ENCODE data around the gene RUFY4.
"Not testable (repeated sequence)": the region's sequence is repeated elsewhere in the genome, so short reads cannot be mapped to it uniquely, and the experiment has no call there.

RUFY4 gene

GRCh38 chr2:218031261-218031660, 37.8 kb upstream of the RUFY4 start:
- DNase-seq (ENCODE audit: low spot score) = no peak

DNA sequence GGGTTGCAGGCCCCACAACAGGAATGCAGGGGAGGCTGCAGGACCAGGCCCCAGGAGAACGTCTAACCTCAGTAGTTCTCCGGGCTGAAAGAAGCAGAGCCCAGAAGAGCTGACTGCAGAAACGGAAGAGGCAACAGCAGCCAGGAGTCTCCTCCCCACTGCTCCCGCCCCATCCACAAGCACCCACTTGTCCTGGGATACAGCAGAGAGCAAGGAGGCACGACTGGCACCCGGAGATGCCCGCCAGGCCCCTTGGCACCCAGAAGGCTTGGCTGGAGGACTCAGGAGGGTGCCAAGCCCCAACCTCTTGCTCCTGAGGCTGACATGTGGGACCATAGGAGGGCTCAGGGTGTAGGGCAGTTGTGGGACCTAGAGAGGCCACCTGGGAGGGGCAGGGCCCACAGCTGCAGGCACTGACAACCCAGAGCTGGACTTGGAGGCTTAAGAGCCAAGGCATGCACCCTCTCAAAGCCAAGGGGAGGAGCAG, 37.2 kb upstream of the RUFY4 start:
- no peak for DNase-seq (ENCODE audit: low spot score)

- DNase-seq (ENCODE audit: low spot score) = no peak
These were observed 36.5 kb upstream of the RUFY4 start for GRCh38 chr2:218032336-218033171.

GRCh38 chr2:218033208-218033589, 35.9 kb upstream of the RUFY4 start:
- no peak for DNase-seq (ENCODE audit: low spot score)

- no peak for DNase-seq (ENCODE audit: low spot score)
These were observed 35.2 kb upstream of the RUFY4 start for GRCh38 chr2:218033590-218034496.

GRCh38 chr2:218034497-218035213, 34.4 kb upstream of the RUFY4 start:
- DNase-seq (ENCODE audit: low spot score) = peak; percentile 77

- no peak for DNase-seq (ENCODE audit: low spot score)
These were observed 33.5 kb upstream of the RUFY4 start for GRCh38 chr2:218035463-218036100.

DNA sequence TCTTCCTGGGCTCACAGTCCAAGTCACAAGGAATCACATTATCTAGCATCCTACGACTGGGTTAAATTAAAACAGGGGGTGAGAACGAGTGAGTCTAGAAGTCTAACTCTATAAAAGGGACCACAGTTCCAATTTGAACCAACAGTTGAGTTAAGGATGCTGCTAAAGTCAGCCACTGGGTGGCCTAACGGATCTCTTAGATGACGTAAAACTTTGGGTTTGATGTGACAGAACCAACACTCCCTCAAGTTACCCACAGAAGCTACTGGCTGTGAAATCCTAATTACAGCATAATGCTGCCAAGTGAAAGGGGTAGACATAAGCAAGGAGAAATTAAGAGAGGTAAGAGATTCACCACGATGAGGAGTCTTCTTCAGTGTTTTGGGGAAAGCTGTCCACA, 32.7 kb upstream of the RUFY4 start:
- no peak for DNase-seq (ENCODE audit: low spot score)

- DNase-seq (ENCODE audit: low spot score) = no peak
These were observed 29.9 kb upstream of the RUFY4 start for GRCh38 chr2:218039171-218039570.

DNA sequence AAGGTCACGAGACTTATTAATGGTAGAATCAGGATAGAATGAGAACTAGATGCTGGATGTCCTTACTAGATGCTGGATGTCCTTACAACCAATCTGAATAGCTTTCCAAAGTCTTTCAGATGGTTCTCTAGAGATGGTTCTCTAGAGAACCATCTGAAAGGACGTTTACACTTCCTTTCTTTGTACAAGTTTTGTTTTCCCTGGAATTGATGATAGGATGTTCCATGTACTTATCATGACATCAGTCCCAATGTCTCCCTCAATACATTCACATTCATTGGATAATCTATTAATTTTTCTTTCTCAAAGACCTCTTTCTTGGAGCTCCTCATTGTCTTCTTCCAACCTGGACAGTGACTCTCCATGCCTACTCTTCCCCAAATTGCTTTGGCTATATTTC, 28.2 kb upstream of the RUFY4 start:
- no peak for DNase-seq (ENCODE audit: low spot score)

DNA sequence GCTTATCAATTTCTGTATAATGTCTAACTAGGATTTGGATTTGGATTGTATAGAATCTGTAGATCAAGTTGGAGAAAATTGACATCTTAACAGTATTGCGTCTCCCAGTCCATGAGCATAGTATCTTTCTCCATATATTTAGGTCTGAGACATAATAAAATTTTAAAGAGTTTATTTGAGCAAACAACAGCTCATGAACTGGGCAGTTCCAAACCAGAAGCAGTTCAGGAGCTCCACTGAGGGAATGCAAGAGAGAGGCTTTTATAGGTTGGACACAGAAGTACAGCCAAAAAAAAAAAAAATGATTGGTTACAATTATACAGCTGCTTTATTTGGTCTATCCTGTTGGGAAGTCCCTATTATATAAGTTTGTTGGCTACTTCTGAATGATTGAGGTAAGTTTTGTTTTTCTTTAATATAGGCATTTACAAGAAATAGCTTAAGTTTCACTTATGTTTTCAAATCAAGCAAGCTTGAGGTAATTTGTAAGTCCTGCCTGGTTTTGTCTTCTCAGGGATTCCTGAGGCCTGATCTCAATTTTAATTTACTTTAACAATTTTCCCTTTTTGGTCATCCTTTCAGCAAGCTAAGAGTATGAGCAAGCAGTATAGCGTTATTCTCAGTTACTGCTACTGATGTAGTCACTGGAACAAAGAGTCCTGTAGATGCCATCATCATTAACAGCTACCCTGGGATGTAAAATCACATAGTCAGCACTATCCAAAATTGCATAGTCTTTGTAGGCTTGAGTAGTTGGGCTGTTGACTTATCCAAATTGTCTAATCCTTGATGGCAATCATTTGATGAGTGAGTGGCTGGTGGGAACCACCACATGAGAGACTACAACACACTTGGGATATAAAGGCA, 27.5 kb upstream of the RUFY4 start:
- no peak for DNase-seq (ENCODE audit: low spot score)

- DNase-seq (ENCODE audit: low spot score) = no peak
These were observed 26.0 kb upstream of the RUFY4 start for GRCh38 chr2:218043100-218043499.

- DNase-seq (ENCODE audit: low spot score) = no peak
These were observed 25.3 kb upstream of the RUFY4 start for GRCh38 chr2:218043701-218044109.

GRCh38 chr2:218044599-218044998, 24.5 kb upstream of the RUFY4 start:
- DNase-seq (ENCODE audit: low spot score) = not testable (repeated sequence)

- no peak for DNase-seq (ENCODE audit: low spot score)
These were observed 22.8 kb upstream of the RUFY4 start for GRCh38 chr2:218046238-218046637.

DNA sequence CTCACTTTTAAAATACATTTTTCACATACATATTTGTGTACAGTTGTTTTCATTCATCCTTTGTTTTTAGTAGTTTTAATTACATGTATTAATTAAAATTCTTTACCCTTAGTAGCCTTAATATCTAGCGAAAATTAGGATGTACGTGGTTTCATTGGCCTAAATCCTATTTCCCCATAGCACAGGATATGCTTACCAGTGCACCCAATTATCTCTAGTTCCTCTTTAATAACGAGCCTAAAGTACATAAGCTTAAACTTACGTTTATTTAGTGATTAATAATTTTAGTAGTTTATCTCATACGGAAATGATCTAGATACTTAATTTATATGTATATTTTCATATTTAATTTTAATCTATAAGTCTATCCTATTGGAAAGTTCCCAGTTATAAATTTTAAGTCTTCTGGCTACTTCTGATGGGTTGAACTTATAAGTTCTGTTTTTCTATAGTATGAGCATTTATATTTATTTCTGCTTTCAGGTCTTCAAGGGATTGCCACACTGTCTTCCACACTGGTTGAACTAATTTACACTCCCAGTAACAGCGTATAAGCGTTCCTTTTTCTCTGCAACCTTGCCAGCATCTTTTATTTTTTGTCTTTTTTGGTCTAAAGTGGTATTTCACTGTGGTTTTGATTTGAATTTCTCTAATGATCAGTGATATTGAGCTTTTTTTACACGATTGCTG, 21.4 kb upstream of the RUFY4 start:
- DNase-seq (ENCODE audit: low spot score) = no peak

DNA sequence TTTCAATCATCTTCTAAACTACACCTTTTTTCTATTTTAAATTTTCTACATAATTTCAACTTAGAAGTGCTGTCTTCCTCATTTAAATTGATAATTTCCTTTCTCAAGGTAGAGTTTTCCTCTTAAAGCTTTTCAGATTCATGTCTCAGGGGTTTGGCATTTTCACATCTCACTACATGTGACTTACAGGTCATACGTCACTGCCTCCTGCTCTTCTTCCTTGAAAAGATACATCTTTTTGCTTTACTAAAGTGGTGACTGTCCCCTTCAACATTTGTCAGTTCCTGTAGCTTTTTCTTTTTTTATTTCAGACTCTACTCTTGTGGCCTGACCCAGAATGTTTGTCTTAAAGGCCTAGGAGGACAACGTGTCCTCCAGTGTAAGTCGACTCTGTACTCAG, 17.1 kb upstream of the RUFY4 start:
- no peak for DNase-seq (ENCODE audit: low spot score)

DNA sequence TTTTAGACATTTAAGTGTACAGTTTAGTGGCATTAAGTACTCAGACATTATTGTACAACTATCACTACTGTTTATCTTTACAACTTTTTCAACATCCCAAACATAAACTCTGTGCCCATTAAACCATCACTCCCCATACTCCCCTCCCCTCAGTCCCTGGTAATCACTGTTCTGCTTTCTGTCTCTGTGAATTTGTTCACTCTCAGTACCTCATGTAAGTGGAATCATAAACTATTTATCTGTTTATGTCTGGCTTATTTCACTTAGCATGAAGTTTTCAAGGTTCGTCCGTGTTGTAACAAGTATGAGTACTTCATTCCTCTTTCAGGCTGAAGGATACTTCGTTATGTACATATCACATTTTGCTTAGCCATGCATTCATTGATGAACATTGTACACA, 9.8 kb upstream of the RUFY4 start:
- DNase-seq (ENCODE audit: low spot score) = no peak

DNA sequence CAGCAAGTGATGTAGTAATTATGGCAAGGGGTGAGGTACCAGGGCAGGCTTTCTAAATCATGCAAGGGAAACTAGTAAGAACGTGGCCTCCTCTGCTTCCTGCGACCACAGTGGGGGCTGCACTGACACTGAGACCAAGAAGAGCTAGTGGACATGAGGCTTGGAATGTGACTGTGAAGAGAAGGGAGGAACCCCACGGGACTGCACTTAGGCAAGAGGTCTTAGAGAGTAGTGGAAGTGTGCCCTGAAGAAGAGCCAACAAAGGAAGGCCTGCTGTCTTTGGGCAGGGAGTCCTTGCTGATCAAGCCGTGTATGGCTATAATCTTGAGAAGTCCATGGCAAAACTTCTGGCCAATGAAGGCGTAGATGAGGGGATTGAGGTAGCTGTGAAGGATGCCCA, 8.9 kb upstream of the RUFY4 start:
- DNase-seq (ENCODE audit: low spot score) = no peak

- no peak for DNase-seq (ENCODE audit: low spot score)
These were observed 7.9 kb upstream of the RUFY4 start for GRCh38 chr2:218060950-218061660.

All from CD4-positive, alpha-beta T cell treated with Interleukin-2 at 100 ng/mL for 4 hours (primary cell).